Measurements from ENCODE around the gene CKS1B. TPM values are rescaled to one million over a fixed set of nuclear protein-coding genes. Genes with fewer than 3 reads are reported as not detected.

The CKS1B gene
- total and polyA plus RNA-seq, 9 of the 15 experiments (the other 6 are each of a cell fraction or from before 2014, with no cell fraction given) = 215 to 1,103 (median 460) TPM

DNA sequence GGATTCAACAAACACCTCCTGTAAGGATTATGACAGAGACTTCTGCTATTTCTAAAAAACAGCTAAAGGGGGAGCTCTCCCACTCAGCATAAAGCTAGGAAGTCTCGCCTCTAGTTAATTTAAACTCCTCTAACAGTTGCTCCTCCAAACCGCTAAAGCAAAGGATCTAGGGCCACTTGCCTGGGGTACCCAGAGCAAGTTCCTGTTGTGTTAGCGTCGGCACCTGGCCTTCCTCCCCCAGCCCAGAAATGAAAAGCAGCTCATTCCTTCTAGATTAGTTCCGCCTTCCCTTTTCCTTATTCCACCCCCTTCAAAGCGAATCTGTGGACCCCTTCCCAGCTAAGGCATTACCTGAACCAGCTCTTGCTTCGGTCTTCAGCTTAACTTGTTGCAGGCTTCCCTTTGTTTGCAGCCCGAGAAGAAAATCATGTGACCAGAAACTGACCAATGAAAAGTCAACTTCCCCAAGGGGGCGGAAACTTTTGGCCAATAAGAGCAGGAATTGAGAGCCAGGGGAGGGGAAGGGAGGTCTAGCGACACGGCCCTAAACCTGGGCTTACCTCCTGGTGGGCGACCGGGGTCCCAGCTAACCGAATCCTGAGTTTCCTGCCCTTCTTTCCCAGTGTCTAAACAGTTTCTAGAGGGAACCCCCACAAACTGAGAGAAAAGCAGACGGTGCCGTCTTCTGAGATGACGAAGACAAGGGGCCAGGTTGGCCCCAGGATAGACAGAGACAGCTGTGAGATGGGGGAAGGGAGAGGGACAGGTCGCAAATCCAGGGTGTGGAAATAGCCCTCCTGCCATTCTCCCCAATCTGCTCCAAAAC is 18.6 kb upstream of the CKS1B start, which contains the start of gene PBXIP1 (continued):
- TF ChIP-seq, protein P1, sequence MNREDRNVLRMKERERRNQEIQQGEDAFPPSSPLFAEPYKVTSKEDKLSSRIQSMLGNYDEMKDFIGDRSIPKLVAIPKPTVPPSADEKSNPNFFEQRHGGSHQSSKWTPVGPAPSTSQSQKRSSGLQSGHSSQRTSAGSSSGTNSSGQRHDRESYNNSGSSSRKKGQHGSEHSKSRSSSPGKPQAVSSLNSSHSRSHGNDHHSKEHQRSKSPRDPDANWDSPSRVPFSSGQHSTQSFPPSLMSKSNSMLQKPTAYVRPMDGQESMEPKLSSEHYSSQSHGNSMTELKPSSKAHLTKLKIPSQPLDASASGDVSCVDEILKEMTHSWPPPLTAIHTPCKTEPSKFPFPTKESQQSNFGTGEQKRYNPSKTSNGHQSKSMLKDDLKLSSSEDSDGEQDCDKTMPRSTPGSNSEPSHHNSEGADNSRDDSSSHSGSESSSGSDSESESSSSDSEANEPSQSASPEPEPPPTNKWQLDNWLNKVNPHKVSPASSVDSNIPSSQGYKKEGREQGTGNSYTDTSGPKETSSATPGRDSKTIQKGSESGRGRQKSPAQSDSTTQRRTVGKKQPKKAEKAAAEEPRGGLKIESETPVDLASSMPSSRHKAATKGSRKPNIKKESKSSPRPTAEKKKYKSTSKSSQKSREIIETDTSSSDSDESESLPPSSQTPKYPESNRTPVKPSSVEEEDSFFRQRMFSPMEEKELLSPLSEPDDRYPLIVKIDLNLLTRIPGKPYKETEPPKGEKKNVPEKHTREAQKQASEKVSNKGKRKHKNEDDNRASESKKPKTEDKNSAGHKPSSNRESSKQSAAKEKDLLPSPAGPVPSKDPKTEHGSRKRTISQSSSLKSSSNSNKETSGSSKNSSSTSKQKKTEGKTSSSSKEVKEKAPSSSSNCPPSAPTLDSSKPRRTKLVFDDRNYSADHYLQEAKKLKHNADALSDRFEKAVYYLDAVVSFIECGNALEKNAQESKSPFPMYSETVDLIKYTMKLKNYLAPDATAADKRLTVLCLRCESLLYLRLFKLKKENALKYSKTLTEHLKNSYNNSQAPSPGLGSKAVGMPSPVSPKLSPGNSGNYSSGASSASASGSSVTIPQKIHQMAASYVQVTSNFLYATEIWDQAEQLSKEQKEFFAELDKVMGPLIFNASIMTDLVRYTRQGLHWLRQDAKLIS (CRISPR knock-in tag; IDR thresholded peaks at IDR 0.05) = peak; percentile 18; the same call in 1 of the 2 replicates
- TF ChIP-seq SP1 (CRISPR knock-in tag; IDR thresholded peaks at IDR 0.05) = peak; percentile 56; the same call in 1 of the 2 replicates
- TF ChIP-seq NFYB (IDR thresholded peaks at IDR 0.05; ENCODE audit: extremely low read depth, insufficient read length) = peak; percentile 50
- TF ChIP-seq, protein P2, sequence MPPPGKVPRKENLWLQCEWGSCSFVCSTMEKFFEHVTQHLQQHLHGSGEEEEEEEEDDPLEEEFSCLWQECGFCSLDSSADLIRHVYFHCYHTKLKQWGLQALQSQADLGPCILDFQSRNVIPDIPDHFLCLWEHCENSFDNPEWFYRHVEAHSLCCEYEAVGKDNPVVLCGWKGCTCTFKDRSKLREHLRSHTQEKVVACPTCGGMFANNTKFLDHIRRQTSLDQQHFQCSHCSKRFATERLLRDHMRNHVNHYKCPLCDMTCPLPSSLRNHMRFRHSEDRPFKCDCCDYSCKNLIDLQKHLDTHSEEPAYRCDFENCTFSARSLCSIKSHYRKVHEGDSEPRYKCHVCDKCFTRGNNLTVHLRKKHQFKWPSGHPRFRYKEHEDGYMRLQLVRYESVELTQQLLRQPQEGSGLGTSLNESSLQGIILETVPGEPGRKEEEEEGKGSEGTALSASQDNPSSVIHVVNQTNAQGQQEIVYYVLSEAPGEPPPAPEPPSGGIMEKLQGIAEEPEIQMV (tag; conservative IDR thresholded peaks at IDR 0.05; ENCODE audit: low read depth) = no peak
- TF ChIP-seq ZNF76 (CRISPR knock-in tag; IDR thresholded peaks at IDR 0.05; ENCODE audit: borderline replicate concordance) = no peak
- TF ChIP-seq, protein P3, sequence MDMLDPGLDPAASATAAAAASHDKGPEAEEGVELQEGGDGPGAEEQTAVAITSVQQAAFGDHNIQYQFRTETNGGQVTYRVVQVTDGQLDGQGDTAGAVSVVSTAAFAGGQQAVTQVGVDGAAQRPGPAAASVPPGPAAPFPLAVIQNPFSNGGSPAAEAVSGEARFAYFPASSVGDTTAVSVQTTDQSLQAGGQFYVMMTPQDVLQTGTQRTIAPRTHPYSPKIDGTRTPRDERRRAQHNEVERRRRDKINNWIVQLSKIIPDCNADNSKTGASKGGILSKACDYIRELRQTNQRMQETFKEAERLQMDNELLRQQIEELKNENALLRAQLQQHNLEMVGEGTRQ (CRISPR knock-in tag; IDR thresholded peaks at IDR 0.05) = peak; percentile 86
- 0 out of 2 replicates have a peak, but pooled peaks have one; percentile 13 for TF ChIP-seq MTA3 (IDR thresholded peaks at IDR 0.05; ENCODE audit: borderline replicate concordance)
- TF ChIP-seq ATF1 (CRISPR knock-in tag; IDR thresholded peaks at IDR 0.05) = no peak
- peak; percentile 24; the same call in 1 of the 2 replicates for TF ChIP-seq ATF1 (tag; IDR thresholded peaks at IDR 0.05)
- TF ChIP-seq, protein P4, sequence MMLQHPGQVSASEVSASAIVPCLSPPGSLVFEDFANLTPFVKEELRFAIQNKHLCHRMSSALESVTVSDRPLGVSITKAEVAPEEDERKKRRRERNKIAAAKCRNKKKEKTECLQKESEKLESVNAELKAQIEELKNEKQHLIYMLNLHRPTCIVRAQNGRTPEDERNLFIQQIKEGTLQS (IDR thresholded peaks at IDR 0.05) = no peak
- TF ChIP-seq, protein P4 (CRISPR knock-in tag; conservative IDR thresholded peaks at IDR 0.05) = no peak; the same call in 1 of the 2 replicates
- peak; percentile 37 to 64; a peak in 3 of 4 replicates for TF ChIP-seq FOXK2 (conservative IDR thresholded peaks at IDR 0.05 in 1 of 2, IDR thresholded peaks at IDR 0.05 in 1 of 2; ENCODE audit: low read depth in 2 of 2)
- TF ChIP-seq MYBL2 (IDR thresholded peaks at IDR 0.05; ENCODE audit: low read depth) = no peak; the same call in 1 of the 2 replicates
- no peak for TF ChIP-seq MYBL2 (CRISPR knock-in tag; IDR thresholded peaks at IDR 0.05; ENCODE audit: borderline replicate concordance)
- TF ChIP-seq TBP (optimal IDR thresholded peaks at IDR 0.05; ENCODE audit: low read depth, low read length) = no peak
- peak; percentile 23 to 40; a peak in 2 of 4 replicates for TF ChIP-seq RAD21 (CRISPR knock-in tag; conservative IDR thresholded peaks at IDR 0.05 in 1 of 2, IDR thresholded peaks at IDR 0.05 in 1 of 2)
- TF ChIP-seq, protein P5, sequence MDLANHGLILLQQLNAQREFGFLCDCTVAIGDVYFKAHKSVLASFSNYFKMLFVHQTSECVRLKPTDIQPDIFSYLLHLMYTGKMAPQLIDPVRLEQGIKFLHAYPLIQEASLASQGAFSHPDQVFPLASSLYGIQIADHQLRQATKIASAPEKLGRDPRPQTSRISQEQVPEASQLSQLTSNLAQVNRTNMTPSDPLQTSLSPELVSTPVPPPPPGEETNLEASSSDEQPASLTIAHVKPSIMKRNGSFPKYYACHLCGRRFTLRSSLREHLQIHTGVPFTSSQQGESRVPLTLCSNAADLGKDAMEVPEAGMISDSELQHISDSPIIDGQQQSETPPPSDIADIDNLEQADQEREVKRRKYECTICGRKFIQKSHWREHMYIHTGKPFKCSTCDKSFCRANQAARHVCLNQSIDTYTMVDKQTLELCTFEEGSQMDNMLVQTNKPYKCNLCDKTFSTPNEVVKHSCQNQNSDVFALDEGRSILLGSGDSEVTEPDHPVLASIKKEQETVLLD (IDR thresholded peaks at IDR 0.05) = no peak
- 0 out of 2 replicates have a peak, but pooled peaks have one; percentile 17 for TF ChIP-seq ATF7 (IDR thresholded peaks at IDR 0.05)
